Adipose tissue (tissue), 3 donors: Measurements from ENCODE around the gene SRPRA. TPM values are rescaled to one million over a fixed set of nuclear protein-coding genes. Genes with fewer than 3 reads are reported as not detected.

Source experiments
- polyA plus RNA-seq, 3 donors: library from polyadenylated mRNA; stranded (reverse); fragments of 200-250 nt; gene quantifications; one replicate each; pipeline ENCODE4 v1.2.3, GENCODE V29; 2013
- donor health status: healthy with polysubstance abuse.
- donor health status: Bipolar disorder and iron deficiency.
- donor health status: healthy.

The SRPRA gene
- polyA plus RNA-seq, 3 donors: 30.4 to 127 (median 85.5) TPM

Other genes with a start within 250 kb of the SRPRA start
- gene CDON, start 206.0 kb downstream of the SRPRA start, polyA plus RNA-seq: 1 to 10 TPM; 1.3 to 7.3 (median 4.2) TPM
- 10 to 100 TPM; 16.3 to 25.7 (median 23.7) TPM for gene RPUSD4, start 57.2 kb downstream of the SRPRA start, polyA plus RNA-seq
- gene FAM118B, start 57.1 kb downstream of the SRPRA start, polyA plus RNA-seq: 10 to 100 TPM in 2 of 3 donors, 1 to 10 TPM in 1; 3.5 to 11.5 (median 10.3) TPM
- 10 to 100 TPM; 10.4 to 27.7 (median 24.5) TPM for gene FOXRED1, start 259 bp upstream of the SRPRA start, polyA plus RNA-seq
- gene TIRAP, start 14.2 kb upstream of the SRPRA start, polyA plus RNA-seq: 1 to 10 TPM; 5.2 to 6.5 (median 5.9) TPM
- gene DCPS, start 35.2 kb upstream of the SRPRA start, polyA plus RNA-seq: 10 to 100 TPM; 13.5 to 17.4 (median 15.8) TPM
- 10 to 100 TPM in 2 of 3 donors, 1 to 10 TPM in 1; 7.5 to 42.1 (median 20.8) TPM for gene ST3GAL4, start 86.8 kb upstream of the SRPRA start, polyA plus RNA-seq